Measurements from ENCODE around the gene FNDC11. TPM values are rescaled to one million over a fixed set of nuclear protein-coding genes. Genes with fewer than 3 reads are reported as not detected.

Gene FNDC11
- total RNA-seq, 4 donors from 2014 or later: not detected

DNA sequence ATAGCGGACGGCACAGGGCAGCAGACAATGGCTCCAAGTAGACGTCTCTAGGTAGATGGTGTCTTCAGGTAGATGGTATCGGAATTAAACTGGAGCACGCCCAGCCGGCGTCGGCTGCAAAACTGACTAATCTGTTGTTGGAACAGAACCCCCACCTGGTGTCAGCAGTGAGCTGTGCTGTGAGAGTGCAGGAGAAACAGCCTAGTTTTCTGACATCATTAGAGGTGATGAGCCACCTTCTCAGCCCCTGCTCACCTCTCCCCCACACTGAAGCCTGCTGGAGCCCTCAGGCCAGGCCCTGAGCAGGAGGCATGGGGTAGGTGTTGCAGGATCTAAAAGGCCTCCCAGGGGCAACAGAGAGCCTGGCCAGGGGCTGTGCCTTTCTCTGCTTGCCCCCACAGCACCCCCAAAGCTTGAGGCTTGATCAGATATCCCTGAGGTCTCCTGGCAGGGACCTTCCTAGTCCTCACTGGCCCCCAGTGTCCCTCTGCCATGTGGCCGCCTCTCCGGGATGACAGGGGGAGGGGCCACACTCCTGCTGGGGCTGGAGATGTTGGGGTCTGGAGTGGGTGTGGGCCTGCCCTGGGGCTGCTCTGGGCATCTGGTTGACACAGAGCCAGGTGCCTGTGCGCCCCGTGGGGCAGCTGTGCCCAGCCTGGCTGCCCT, 27.0 kb downstream of the FNDC11 start:
- in situ Hi-C loops (cut with MboI; ENCODE audit: low pct_ligation_motif_present in 1 of 4, low pct_unique_long_range_greater_than_20kb in 1 of 4, low sequenced_read_pairs in 3 of 4): no loop called here

DNA sequence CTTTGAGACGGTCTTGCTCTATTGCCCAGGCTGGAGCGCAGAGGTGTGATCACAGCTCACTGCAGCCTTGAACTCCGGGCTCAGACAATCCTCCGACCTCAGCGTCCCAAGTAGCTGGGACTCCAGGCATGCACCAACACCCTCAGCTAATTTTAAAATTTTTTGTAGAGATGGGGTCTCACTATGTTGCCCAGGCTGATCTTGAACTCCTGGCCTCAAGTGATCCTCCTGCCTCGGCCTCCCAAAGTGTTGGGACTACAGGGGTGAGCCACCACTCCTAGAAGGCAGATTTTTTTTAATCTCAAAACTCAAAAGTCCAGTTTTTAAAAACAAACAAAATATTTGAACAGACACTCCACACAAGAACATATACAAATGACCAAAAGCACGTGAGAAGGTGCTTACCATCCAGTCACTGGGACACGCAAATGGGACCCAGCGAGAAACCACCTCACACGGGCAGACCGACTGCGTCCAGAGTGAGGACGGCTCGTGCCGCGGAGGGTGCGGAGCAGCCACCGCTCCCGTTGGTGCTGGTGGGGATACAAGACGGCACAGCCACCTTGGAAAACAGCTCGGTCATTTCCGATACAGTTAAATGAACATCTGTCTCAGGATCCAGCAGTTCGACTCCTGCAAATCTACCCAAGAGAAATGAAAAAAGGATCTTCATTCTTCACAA, 28.6 kb downstream of the FNDC11 start:
- DNase-seq: no peak

More for the DNA sequence above, 27.0 kb downstream of the FNDC11 start:
- Histone ChIP-seq H3K4me3 (no peak overlapping the region), H3K9me3 (no peaks in the 10 kb centered on the region), H3K27ac (no peak overlapping the region), H3K4me1 (no peaks in the 10 kb centered on the region), H3K36me3 (no peaks in the 10 kb centered on the region), H3K27me3 (peaks cover 24% of the 10 kb centered on the region)
- TF ChIP-seq, protein P1, sequence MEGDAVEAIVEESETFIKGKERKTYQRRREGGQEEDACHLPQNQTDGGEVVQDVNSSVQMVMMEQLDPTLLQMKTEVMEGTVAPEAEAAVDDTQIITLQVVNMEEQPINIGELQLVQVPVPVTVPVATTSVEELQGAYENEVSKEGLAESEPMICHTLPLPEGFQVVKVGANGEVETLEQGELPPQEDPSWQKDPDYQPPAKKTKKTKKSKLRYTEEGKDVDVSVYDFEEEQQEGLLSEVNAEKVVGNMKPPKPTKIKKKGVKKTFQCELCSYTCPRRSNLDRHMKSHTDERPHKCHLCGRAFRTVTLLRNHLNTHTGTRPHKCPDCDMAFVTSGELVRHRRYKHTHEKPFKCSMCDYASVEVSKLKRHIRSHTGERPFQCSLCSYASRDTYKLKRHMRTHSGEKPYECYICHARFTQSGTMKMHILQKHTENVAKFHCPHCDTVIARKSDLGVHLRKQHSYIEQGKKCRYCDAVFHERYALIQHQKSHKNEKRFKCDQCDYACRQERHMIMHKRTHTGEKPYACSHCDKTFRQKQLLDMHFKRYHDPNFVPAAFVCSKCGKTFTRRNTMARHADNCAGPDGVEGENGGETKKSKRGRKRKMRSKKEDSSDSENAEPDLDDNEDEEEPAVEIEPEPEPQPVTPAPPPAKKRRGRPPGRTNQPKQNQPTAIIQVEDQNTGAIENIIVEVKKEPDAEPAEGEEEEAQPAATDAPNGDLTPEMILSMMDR (IDR thresholded peaks at IDR 0.05): peak in 2 of 5 experiments; percentile 13 to 14
- no peak for TF ChIP-seq POLR2A (IDR thresholded peaks at IDR 0.05)
- 57% methylated on average over 12 of the region's 12 CpGs; no CpG with 5 or more reads in 1 of the 2 donors for WGBS, 2 donors (ENCODE audit: low coverage in 1 of 2)
- DNase-seq: peak; percentile 50
- intact Hi-C loops (cut with DNase I; ENCODE audit: low total_unique reads): loop anchor here (2.0 kb wide), 1 partner anchor 286 kb away; no protein-coding TSS in a partner anchor

DNA sequence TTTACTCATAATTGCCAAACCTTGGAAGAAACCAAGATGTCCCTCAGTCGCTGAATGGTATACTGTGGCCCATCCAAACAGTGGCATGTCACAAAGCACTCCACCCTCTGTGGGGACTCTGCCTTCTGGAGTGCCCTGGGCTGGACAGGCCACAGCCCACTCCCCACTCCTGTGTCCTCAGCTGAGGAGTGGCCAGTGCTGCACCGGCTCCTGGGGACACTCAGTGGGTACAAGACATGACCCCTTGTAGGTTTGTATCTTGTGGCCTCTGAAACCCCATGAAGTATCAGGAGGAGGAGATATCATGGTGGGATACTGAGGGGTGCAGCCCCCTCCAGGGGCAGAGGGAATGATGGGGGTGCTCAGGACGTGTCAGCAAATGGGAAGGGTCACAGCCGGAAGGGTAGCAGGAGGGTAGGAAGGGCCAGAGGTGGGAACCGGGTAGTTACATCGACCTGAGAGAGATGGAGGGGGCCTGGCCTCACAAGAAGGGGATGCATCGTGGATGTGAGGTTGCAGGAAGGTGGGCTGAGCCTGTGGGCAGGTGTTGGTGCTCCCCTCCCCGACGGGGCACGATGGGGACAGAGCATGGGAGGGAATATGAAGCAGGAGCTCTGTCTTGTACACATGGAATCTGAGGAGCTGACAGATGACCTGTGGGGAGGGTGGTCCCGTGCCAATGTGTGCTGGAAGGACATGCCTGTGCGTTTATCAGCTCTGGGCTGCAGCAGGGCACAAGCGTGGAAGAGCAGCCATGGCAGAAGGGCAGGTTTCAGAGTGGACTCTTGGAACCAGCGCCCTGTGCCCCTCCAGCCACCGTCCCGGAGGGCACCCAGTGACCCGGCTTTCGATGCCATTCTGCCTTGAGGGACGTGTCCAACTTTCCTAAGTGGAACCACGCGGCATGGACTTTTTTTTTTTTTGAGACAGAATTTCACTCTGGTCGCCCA, 31.9 kb downstream of the FNDC11 start:
- TF ChIP-seq EP300 (IDR thresholded peaks at IDR 0.05; ENCODE audit: low read depth) (no peak), POLR2AphosphoS5 (IDR thresholded peaks at IDR 0.05) (no peak)
- TF ChIP-seq, protein P1 (IDR thresholded peaks at IDR 0.05): no peak
- Histone ChIP-seq H3K4me3 (no peak overlapping the region), H3K27ac (no peak overlapping the region), H3K27me3 (no peaks in the 10 kb centered on the region), H3K9me3 (no peaks in the 10 kb centered on the region), H3K36me3 (peaks cover 0 to 6% (median 2%) of the 10 kb centered on the region in 4 donors), H3K4me1 (no peaks in the 10 kb centered on the region)
- no peak for DNase-seq
- WGBS, 2 donors (ENCODE audit: low coverage in 1 of 2): 59 to 84% methylated on average over 8 to 22 of the region's 22 CpGs
- intact Hi-C loops (cut with DNase I; ENCODE audit: low total_unique reads): no loop called here
- in situ Hi-C loops (cut with MboI; ENCODE audit: low pct_ligation_motif_present in 1 of 4, low pct_unique_long_range_greater_than_20kb in 1 of 4, low sequenced_read_pairs in 3 of 4): no loop called here

More for the DNA sequence above, 28.6 kb downstream of the FNDC11 start:
- no peaks in the 10 kb centered on the region for H3K36me3 ChIP-seq
- no peak overlapping the region for H3K4me3 ChIP-seq
- H3K27ac ChIP-seq: no peak overlapping the region
- in situ Hi-C loops (cut with MboI; ENCODE audit: low pct_ligation_motif_present in 1 of 4, low pct_unique_long_range_greater_than_20kb in 1 of 4, low sequenced_read_pairs in 3 of 4): no loop called here
- no peaks in the 10 kb centered on the region for H3K4me1 ChIP-seq
- 77 to 83% methylated on average over 6 to 23 of the region's 23 CpGs for WGBS, 2 donors (ENCODE audit: low coverage in 1 of 2)
- intact Hi-C loops (cut with DNase I; ENCODE audit: low total_unique reads): no loop called here
- peaks cover 14% of the 10 kb centered on the region for H3K27me3 ChIP-seq
- TF ChIP-seq, protein P1 (IDR thresholded peaks at IDR 0.05): no peak
- no peak for TF ChIP-seq POLR2A (IDR thresholded peaks at IDR 0.05)
- H3K9me3 ChIP-seq: no peaks in the 10 kb centered on the region

DNA sequence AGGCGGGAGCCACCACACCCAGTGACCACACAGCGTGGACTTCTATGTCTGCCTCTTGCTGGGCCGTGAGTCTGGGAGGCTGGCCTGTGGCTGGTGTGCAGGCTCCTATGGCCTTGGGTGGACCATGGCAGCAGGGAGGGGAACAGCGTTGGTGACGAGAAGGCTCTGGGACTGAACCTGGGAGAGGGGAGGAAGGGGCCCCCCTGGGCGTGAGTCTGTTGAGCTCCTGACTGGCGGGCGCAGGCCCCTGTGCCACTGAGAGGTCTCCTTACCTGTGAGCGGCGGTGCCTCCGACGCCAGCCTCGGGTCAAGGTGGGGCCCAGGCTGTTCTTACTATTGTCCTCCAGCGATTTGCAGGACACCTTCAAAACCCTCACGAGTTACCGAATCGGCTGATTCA, 32.8 kb downstream of the FNDC11 start:
- Histone ChIP-seq H3K9me3 (no peaks in the 10 kb centered on the region), H3K4me3 (no peak overlapping the region), H3K27ac (no peak overlapping the region), H3K36me3 (peaks cover 0 to 12% (median 4%) of the 10 kb centered on the region in 4 donors), H3K4me1 (no peaks in the 10 kb centered on the region), H3K27me3 (no peaks in the 10 kb centered on the region)
- intact Hi-C loops (cut with DNase I; ENCODE audit: low total_unique reads) (no loop called here), in situ Hi-C loops (cut with MboI; ENCODE audit: low pct_ligation_motif_present in 1 of 4, low pct_unique_long_range_greater_than_20kb in 1 of 4, low sequenced_read_pairs in 3 of 4) (no loop called here)
- DNase-seq: no peak
- TF ChIP-seq POLR2AphosphoS5 (IDR thresholded peaks at IDR 0.05) (no peak), EP300 (IDR thresholded peaks at IDR 0.05; ENCODE audit: low read depth) (no peak), POLR2A (IDR thresholded peaks at IDR 0.05) (no peak)
- TF ChIP-seq, protein P1 (IDR thresholded peaks at IDR 0.05): no peak
- 92% methylated on average over 17 of the region's 17 CpGs; no CpG with 5 or more reads in 1 of the 2 donors for WGBS, 2 donors (ENCODE audit: low coverage in 1 of 2)

Data from transverse colon (tissue), 4 donors.